ENCODE data around the gene FSCN2. TPM values are rescaled to one million over a fixed set of nuclear protein-coding genes. Genes with fewer than 3 reads are reported as not detected.

The FSCN2 gene
- total RNA-seq, 4 donors from 2014 or later, result 1.1 to 2.3 (median 1.8) TPM; not detected in 1

- Histone ChIP-seq H3K27me3 (no peaks in the 10 kb centered on the region), H3K27ac (no peak overlapping the region), H3K9me3 (no peaks in the 10 kb centered on the region), H3K36me3 (peaks cover 16 to 89% (median 25%) of the 10 kb centered on the region in 3 donors), H3K4me1 (peaks cover 7 to 20% (median 9%) of the 10 kb centered on the region in 3 donors), H3K4me3 (no peak overlapping the region)
- 83% methylated on average over 7 of the region's 36 CpGs; no CpG with 5 or more reads in 1 of the 2 donors for WGBS, 2 donors
- TF ChIP-seq, protein P1, sequence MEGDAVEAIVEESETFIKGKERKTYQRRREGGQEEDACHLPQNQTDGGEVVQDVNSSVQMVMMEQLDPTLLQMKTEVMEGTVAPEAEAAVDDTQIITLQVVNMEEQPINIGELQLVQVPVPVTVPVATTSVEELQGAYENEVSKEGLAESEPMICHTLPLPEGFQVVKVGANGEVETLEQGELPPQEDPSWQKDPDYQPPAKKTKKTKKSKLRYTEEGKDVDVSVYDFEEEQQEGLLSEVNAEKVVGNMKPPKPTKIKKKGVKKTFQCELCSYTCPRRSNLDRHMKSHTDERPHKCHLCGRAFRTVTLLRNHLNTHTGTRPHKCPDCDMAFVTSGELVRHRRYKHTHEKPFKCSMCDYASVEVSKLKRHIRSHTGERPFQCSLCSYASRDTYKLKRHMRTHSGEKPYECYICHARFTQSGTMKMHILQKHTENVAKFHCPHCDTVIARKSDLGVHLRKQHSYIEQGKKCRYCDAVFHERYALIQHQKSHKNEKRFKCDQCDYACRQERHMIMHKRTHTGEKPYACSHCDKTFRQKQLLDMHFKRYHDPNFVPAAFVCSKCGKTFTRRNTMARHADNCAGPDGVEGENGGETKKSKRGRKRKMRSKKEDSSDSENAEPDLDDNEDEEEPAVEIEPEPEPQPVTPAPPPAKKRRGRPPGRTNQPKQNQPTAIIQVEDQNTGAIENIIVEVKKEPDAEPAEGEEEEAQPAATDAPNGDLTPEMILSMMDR (IDR thresholded peaks at IDR 0.05), result no peak
- TF ChIP-seq POLR2A (IDR thresholded peaks at IDR 0.05), result no peak
- no peak for DNase-seq
- intact Hi-C loops (cut with DNase I), result no loop called here
Observed at GRCh38 chr17:81546906-81547613, 18.9 kb downstream of the FSCN2 start.

GRCh38 chr17:81547614-81547982 is 19.4 kb downstream of the FSCN2 start:
- WGBS, 2 donors, result 60 to 83% methylated on average over 2 of the region's 14 CpGs
- DNase-seq, result no peak
- Histone ChIP-seq H3K36me3 (peaks cover 16 to 84% (median 25%) of the 10 kb centered on the region in 3 donors), H3K4me3 (no peak overlapping the region), H3K4me1 (peaks cover 7 to 20% (median 9%) of the 10 kb centered on the region in 3 donors), H3K27me3 (no peaks in the 10 kb centered on the region), H3K9me3 (no peaks in the 10 kb centered on the region), H3K27ac (no peak overlapping the region)
- TF ChIP-seq POLR2A (IDR thresholded peaks at IDR 0.05), result no peak
- TF ChIP-seq, protein P1 (IDR thresholded peaks at IDR 0.05), result no peak
- intact Hi-C loops (cut with DNase I), result no loop called here

DNA sequence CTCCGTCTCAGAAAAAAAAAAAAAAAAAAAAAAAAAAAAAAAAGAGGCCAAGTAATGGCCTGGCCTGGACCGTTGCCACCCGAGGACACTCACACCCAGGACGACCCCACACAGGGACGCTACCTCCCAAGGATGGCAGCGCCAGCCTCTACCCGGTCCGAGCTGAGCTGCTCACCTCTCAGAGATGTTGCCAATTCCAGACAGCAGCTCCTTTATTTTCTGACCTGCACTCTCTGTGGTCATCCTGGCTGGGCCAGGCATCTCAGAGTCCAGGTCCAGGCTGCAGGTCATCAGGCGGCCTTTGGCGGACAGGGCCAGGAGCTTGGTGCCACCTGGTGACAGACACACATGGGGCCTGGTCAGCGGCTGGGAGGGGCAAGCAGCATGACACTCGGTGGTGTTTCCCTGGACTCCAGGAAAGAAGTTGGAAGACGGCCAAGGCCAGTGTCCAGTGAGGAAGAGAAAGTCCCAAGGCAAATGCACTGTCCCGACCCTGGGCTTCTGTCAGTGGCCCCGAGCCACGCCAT is 20.9 kb downstream of the FSCN2 start:
- intact Hi-C loops (cut with DNase I), result no loop called here
- no peak overlapping the region for H3K4me3 ChIP-seq
- no peak for DNase-seq
- 74 to 94% methylated on average over 8 to 11 of the region's 16 CpGs for WGBS, 2 donors
- TF ChIP-seq, protein P1 (IDR thresholded peaks at IDR 0.05), result no peak
- TF ChIP-seq POLR2A (IDR thresholded peaks at IDR 0.05), result no peak
- no peaks in the 10 kb centered on the region for H3K27me3 ChIP-seq
- peaks cover 16 to 69% (median 25%) of the 10 kb centered on the region in 3 donors for H3K36me3 ChIP-seq
- H3K4me1 ChIP-seq, result peaks cover 15 to 33% (median 19%) of the 10 kb centered on the region in 3 donors
- H3K9me3 ChIP-seq, result no peaks in the 10 kb centered on the region
- H3K27ac ChIP-seq, result no peak overlapping the region

DNA sequence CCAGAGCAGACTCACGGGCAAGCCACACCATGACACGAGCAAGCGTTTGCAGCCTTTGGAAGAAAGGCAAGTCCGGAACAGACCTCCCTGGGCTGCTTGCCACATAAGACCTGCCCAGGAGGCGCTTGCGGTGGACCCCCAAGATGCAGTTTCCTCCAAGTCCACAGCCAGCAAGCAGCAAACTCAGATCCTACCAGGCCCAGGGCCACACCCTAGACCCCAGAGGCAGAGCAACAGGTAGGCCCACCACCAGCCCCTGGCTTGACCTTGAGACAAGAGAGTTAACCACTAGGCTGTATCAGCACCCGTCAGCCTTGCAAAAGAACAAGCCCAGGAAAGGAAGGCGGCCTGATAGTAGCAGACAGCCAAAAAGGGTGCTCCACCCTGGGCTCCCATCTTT is 21.6 kb downstream of the FSCN2 start:
- DNase-seq, result no peak
- Histone ChIP-seq H3K4me3 (no peak overlapping the region), H3K27me3 (no peaks in the 10 kb centered on the region), H3K27ac (no peak overlapping the region), H3K9me3 (no peaks in the 10 kb centered on the region), H3K36me3 (peaks cover 16 to 62% (median 25%) of the 10 kb centered on the region in 3 donors), H3K4me1 (peaks cover 15 to 38% (median 21%) of the 10 kb centered on the region in 3 donors)
- intact Hi-C loops (cut with DNase I), result no loop called here
- TF ChIP-seq POLR2A (IDR thresholded peaks at IDR 0.05), result no peak
- TF ChIP-seq, protein P1 (IDR thresholded peaks at IDR 0.05), result no peak
- 100% methylated on average over 1 of the region's 8 CpGs; no CpG with 5 or more reads in 1 of the 2 donors for WGBS, 2 donors

DNA sequence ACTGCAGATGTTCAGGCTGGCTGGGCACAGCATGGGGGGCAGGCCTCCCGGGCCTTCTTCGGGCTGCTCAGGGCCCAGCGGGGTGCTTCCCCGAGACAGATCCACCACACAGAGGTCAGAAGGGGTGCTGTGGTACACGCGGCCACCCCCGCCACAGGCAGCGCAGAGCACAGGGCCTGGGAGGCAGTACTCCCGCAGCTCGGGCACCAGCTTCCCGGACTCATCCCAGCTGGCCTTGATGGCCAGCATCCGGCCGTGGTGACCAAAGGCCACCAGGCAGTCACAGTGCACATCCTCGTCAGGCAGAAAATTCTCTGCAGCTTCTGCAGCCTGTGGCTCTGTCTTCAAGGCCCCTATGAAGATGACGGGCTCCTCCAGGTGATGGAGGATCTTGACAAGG is 22.1 kb downstream of the FSCN2 start:
- intact Hi-C loops (cut with DNase I), result no loop called here
- no peak for DNase-seq
- Histone ChIP-seq H3K36me3 (peaks cover 15 to 57% (median 25%) of the 10 kb centered on the region in 3 donors), H3K4me1 (peaks cover 15 to 38% (median 21%) of the 10 kb centered on the region in 3 donors), H3K4me3 (no peak overlapping the region), H3K27ac (no peak overlapping the region), H3K9me3 (no peaks in the 10 kb centered on the region), H3K27me3 (no peaks in the 10 kb centered on the region)
- WGBS, 2 donors, result 90% methylated on average over 2 of the region's 15 CpGs; no CpG with 5 or more reads in 1 of the 2 donors
- TF ChIP-seq, protein P1 (IDR thresholded peaks at IDR 0.05), result no peak
- no peak for TF ChIP-seq POLR2A (IDR thresholded peaks at IDR 0.05)

Data from esophagus squamous epithelium (tissue), 5 donors.